ENCODE measurements around the gene ZNF184.

DNA sequence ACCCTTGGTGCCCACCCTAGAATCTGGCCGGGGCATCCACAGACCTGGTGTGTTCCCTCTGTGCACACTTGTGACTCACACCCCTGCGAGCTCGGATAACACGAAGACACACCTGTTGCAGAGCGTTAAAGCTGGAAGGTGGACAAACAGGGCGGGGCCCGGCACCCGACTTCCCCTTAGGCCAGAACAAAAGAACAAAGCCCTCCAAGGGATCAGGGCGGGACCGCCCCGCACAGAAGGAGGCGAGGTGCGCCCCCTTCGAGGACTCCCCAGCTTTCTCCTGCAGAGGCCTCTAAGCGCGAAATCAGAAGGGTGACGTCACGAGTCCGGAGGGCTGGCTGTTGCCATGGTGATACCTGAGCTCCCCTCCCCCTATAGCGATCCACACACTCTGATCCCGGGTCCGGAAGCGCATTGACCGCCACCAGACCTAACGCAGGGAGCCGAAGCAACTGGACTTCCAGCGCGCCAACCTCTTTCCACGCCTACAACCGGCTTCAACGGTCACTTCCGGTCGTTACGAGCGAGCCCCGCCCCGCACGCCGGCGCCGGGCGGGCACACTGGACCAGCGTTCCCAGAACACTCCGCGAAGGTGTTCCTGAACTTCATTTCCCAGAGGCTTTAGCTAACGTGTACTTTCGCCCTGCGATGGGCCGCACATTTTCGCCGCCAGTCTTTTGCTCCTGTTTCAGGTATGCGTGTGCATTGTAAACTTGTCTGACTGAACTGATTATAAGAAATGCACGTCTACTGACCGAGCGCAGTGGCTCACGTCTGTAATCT lies at the start of gene ZNF184:
- TF ChIP-seq, protein P1, sequence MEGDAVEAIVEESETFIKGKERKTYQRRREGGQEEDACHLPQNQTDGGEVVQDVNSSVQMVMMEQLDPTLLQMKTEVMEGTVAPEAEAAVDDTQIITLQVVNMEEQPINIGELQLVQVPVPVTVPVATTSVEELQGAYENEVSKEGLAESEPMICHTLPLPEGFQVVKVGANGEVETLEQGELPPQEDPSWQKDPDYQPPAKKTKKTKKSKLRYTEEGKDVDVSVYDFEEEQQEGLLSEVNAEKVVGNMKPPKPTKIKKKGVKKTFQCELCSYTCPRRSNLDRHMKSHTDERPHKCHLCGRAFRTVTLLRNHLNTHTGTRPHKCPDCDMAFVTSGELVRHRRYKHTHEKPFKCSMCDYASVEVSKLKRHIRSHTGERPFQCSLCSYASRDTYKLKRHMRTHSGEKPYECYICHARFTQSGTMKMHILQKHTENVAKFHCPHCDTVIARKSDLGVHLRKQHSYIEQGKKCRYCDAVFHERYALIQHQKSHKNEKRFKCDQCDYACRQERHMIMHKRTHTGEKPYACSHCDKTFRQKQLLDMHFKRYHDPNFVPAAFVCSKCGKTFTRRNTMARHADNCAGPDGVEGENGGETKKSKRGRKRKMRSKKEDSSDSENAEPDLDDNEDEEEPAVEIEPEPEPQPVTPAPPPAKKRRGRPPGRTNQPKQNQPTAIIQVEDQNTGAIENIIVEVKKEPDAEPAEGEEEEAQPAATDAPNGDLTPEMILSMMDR (conservative IDR thresholded peaks at IDR 0.05; ENCODE audit: low read length): peak; percentile 44
- no peak for TF ChIP-seq EZH2phosphoT487 (IDR thresholded peaks at IDR 0.05; ENCODE audit: borderline replicate concordance, low read depth, low read length)

All from OCI-LY7 (cell line).